GM23338 (cell line): ENCODE results near the gene ADCY1.

Source experiments
- CREB1 ChIP-seq: fragments of 250-450 bp; sonication (Bioruptor Pico); IDR thresholded peaks from 2 replicates; pipeline ENCODE4 v1.5.0; 2020; ENCODE audit warnings: low read depth, mild to moderate bottlenecking, moderate library complexity
- EZH2 ChIP-seq: fragments of 200-600 bp; sonication (generic); IDR thresholded peaks from one replicate; pipeline ENCODE4 v1.8.0; 2017; ENCODE audit warnings: antibody characterized with exemption, mild to moderate bottlenecking, low read depth; ENCODE audit not compliant: unreplicated experiment
- EZH2phosphoT487 ChIP-seq: fragments of 200-600 bp; sonication (generic); IDR thresholded peaks from one replicate; pipeline ENCODE4 v1.8.1; 2018; ENCODE audit warnings: antibody characterized with exemption; ENCODE audit not compliant: unreplicated experiment
- JUNB ChIP-seq: IDR thresholded peaks from one replicate; pipeline ENCODE4 v1.6.1; 2016; ENCODE audit warnings: antibody characterized with exemption; ENCODE audit not compliant: unreplicated experiment
- NANOG ChIP-seq: IDR thresholded peaks from 2 replicates; pipeline ENCODE4 v1.6.1; 2016; ENCODE audit warnings: antibody characterized with exemption, borderline replicate concordance
- POLR2AphosphoS5 ChIP-seq: IDR thresholded peaks from 2 replicates; pipeline ENCODE4 v1.6.1; 2016; ENCODE audit warnings: antibody characterized with exemption, low read depth
- ZNF114 ChIP-seq: fragments of 250-450 bp; sonication (Bioruptor Pico); IDR thresholded peaks from 2 replicates; pipeline ENCODE4 v1.5.0; 2020; ENCODE audit warnings: mild to moderate bottlenecking, moderate library complexity
- TF ChIP-seq, protein P1 (sequence below), 2 experiments: fragments of 200-600 bp in 1 of 2; sonication (generic) in 1 of 2; conservative IDR thresholded peaks; 2 replicates each; pipeline versions ENCODE4 v1.5.1 to v1.6.1; 2016 to 2017; ENCODE audit warnings: antibody characterized with exemption in 2 of 2, low read depth in 2 of 2, mild to moderate bottlenecking in 2 of 2, moderate library complexity in 1 of 2
- TF ChIP-seq, protein P2 (sequence below): IDR thresholded peaks from one replicate; pipeline ENCODE4 v1.6.1; 2018; ENCODE audit warnings: antibody characterized with exemption; ENCODE audit not compliant: unreplicated experiment
- TF ChIP-seq, protein P3 (sequence below): IDR thresholded peaks from 2 replicates; pipeline ENCODE4 v1.6.1; 2016; ENCODE audit warnings: antibody characterized with exemption

DNA sequence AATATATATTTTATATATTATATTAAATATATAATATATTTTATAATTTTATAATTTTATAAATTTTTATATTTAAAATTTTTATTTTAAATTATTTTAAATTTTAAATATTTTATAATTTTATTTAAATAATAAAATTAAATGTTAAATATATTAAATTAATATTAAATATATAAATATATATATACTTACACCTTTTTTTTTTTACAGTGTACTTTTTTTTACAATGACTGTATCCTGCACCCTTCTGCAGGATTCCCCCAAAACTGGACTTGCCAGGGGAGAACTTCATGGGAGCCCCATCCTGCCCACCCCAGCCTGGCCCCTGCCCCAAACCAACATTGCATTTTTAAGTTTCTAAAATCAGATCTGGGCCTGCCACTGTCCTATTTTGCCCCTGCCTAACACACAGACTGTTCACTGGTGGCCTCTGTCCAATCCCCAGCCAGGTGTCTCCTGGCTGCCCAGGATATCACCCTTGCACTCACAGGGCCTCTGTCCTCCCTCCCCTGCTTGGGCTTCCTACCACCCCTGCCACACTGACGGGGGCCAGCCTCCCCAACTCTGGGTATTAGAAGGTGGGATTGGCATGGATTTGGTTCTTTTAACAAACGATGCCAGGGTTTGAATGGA, 138.0 kb downstream of the ADCY1 start:
- TF ChIP-seq, protein P1, sequence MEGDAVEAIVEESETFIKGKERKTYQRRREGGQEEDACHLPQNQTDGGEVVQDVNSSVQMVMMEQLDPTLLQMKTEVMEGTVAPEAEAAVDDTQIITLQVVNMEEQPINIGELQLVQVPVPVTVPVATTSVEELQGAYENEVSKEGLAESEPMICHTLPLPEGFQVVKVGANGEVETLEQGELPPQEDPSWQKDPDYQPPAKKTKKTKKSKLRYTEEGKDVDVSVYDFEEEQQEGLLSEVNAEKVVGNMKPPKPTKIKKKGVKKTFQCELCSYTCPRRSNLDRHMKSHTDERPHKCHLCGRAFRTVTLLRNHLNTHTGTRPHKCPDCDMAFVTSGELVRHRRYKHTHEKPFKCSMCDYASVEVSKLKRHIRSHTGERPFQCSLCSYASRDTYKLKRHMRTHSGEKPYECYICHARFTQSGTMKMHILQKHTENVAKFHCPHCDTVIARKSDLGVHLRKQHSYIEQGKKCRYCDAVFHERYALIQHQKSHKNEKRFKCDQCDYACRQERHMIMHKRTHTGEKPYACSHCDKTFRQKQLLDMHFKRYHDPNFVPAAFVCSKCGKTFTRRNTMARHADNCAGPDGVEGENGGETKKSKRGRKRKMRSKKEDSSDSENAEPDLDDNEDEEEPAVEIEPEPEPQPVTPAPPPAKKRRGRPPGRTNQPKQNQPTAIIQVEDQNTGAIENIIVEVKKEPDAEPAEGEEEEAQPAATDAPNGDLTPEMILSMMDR (conservative IDR thresholded peaks at IDR 0.05; ENCODE audit: low read depth in 2 of 2): no peak
- TF ChIP-seq EZH2 (no peak), POLR2AphosphoS5 (no peak), EZH2phosphoT487 (no peak), CREB1 (CRISPR knock-in tag) (no peak), JUNB (no peak), ZNF114 (CRISPR knock-in tag) (no peak), NANOG (no peak)
- TF ChIP-seq, protein P2, sequence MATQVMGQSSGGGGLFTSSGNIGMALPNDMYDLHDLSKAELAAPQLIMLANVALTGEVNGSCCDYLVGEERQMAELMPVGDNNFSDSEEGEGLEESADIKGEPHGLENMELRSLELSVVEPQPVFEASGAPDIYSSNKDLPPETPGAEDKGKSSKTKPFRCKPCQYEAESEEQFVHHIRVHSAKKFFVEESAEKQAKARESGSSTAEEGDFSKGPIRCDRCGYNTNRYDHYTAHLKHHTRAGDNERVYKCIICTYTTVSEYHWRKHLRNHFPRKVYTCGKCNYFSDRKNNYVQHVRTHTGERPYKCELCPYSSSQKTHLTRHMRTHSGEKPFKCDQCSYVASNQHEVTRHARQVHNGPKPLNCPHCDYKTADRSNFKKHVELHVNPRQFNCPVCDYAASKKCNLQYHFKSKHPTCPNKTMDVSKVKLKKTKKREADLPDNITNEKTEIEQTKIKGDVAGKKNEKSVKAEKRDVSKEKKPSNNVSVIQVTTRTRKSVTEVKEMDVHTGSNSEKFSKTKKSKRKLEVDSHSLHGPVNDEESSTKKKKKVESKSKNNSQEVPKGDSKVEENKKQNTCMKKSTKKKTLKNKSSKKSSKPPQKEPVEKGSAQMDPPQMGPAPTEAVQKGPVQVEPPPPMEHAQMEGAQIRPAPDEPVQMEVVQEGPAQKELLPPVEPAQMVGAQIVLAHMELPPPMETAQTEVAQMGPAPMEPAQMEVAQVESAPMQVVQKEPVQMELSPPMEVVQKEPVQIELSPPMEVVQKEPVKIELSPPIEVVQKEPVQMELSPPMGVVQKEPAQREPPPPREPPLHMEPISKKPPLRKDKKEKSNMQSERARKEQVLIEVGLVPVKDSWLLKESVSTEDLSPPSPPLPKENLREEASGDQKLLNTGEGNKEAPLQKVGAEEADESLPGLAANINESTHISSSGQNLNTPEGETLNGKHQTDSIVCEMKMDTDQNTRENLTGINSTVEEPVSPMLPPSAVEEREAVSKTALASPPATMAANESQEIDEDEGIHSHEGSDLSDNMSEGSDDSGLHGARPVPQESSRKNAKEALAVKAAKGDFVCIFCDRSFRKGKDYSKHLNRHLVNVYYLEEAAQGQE: no peak
- TF ChIP-seq, protein P3, sequence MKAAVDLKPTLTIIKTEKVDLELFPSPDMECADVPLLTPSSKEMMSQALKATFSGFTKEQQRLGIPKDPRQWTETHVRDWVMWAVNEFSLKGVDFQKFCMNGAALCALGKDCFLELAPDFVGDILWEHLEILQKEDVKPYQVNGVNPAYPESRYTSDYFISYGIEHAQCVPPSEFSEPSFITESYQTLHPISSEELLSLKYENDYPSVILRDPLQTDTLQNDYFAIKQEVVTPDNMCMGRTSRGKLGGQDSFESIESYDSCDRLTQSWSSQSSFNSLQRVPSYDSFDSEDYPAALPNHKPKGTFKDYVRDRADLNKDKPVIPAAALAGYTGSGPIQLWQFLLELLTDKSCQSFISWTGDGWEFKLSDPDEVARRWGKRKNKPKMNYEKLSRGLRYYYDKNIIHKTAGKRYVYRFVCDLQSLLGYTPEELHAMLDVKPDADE: no peak
